ENCODE results near the gene AHCYL2. TPM values are rescaled to one million over a fixed set of nuclear protein-coding genes. Genes with fewer than 3 reads are reported as not detected.
A peak's percentile ranks its signal among the peaks of the same experiment; 100 is the strongest.

The AHCYL2 gene
- 12.0 TPM for total RNA-seq

- Histone ChIP-seq H3K36me3 (ENCODE audit: control insufficient read depth in 3 of 3, insufficient read depth in 3 of 3, low read length in 3 of 3) (no peaks in the 10 kb centered on the region), H3K9ac (ENCODE audit: low read depth in 1 of 3, low read length in 3 of 3) (peak within 1 kb of the TSS; percentile 85 to 94 (median 93)), H3K27me3 (ENCODE audit: control insufficient read depth in 3 of 3, insufficient read depth in 3 of 3, low read length in 3 of 3) (no peaks in the 10 kb centered on the region), H3K9me3 (ENCODE audit: control insufficient read depth in 3 of 3, low read length in 3 of 3) (no peaks in the 10 kb centered on the region), H3K4me3 (ENCODE audit: low read length in 3 of 3) (peak within 1 kb of the TSS; percentile 91 to 99 (median 96)), H3K27ac (ENCODE audit: low read depth, low read length) (peak within 1 kb of the TSS; percentile 98), H3K4me1 (ENCODE audit: control insufficient read depth in 3 of 3, insufficient read depth in 3 of 3, low read length in 3 of 3) (peaks cover 15 to 24% (median 23%) of the 10 kb centered on the region in 3 donors)
These were observed at the start of gene AHCYL2 for GRCh38 chr7:129224251-129225205. TSS of gene AHCYL2 (plus strand) at chr7:129225030.

GRCh38 chr7:129176916-129177710 is 47.7 kb upstream of the AHCYL2 start:
- Histone ChIP-seq H3K27me3 (ENCODE audit: control insufficient read depth in 3 of 3, insufficient read depth in 3 of 3, low read length in 3 of 3) (peaks cover 0 to 2% (median 0%) of the 10 kb centered on the region in 3 donors), H3K9me3 (ENCODE audit: control insufficient read depth in 3 of 3, low read length in 3 of 3) (no peaks in the 10 kb centered on the region), H3K27ac (ENCODE audit: low read depth, low read length) (no peak overlapping the region)

GRCh38 chr7:129184981-129185670 is 39.7 kb upstream of the AHCYL2 start:
- H3K27me3 ChIP-seq (ENCODE audit: control insufficient read depth in 3 of 3, insufficient read depth in 3 of 3, low read length in 3 of 3), result no peaks in the 10 kb centered on the region
- no peak overlapping the region for H3K27ac ChIP-seq (ENCODE audit: low read depth, low read length)
- H3K9me3 ChIP-seq (ENCODE audit: control insufficient read depth in 3 of 3, low read length in 3 of 3), result no peaks in the 10 kb centered on the region
- peaks cover 8 to 17% (median 8%) of the 10 kb centered on the region in 3 donors for H3K4me1 ChIP-seq (ENCODE audit: control insufficient read depth in 3 of 3, insufficient read depth in 3 of 3, low read length in 3 of 3)
- no peak overlapping the region for H3K4me3 ChIP-seq (ENCODE audit: low read length in 3 of 3)
- no peaks in the 10 kb centered on the region for H3K36me3 ChIP-seq (ENCODE audit: control insufficient read depth in 3 of 3, insufficient read depth in 3 of 3, low read length in 3 of 3)
- H3K9ac ChIP-seq (ENCODE audit: low read depth in 1 of 3, low read length in 3 of 3), result no peak overlapping the region

More at GRCh38 chr7:129176916-129177710, 47.7 kb upstream of the AHCYL2 start:
- H3K9ac ChIP-seq (ENCODE audit: low read depth in 1 of 3, low read length in 3 of 3), result no peak overlapping the region
- no peaks in the 10 kb centered on the region for H3K4me1 ChIP-seq (ENCODE audit: control insufficient read depth in 3 of 3, insufficient read depth in 3 of 3, low read length in 3 of 3)
- H3K36me3 ChIP-seq (ENCODE audit: control insufficient read depth in 3 of 3, insufficient read depth in 3 of 3, low read length in 3 of 3), result no peaks in the 10 kb centered on the region
- no peak overlapping the region for H3K4me3 ChIP-seq (ENCODE audit: low read length in 3 of 3)

GRCh38 chr7:129186749-129187260 is 38.0 kb upstream of the AHCYL2 start:
- Histone ChIP-seq H3K9ac (ENCODE audit: low read depth in 1 of 3, low read length in 3 of 3) (no peak overlapping the region), H3K9me3 (ENCODE audit: control insufficient read depth in 3 of 3, low read length in 3 of 3) (no peaks in the 10 kb centered on the region), H3K27me3 (ENCODE audit: control insufficient read depth in 3 of 3, insufficient read depth in 3 of 3, low read length in 3 of 3) (no peaks in the 10 kb centered on the region), H3K27ac (ENCODE audit: low read depth, low read length) (no peak overlapping the region), H3K4me3 (ENCODE audit: low read length in 3 of 3) (no peak overlapping the region), H3K4me1 (ENCODE audit: control insufficient read depth in 3 of 3, insufficient read depth in 3 of 3, low read length in 3 of 3) (peaks cover 9 to 18% (median 12%) of the 10 kb centered on the region in 3 donors), H3K36me3 (ENCODE audit: control insufficient read depth in 3 of 3, insufficient read depth in 3 of 3, low read length in 3 of 3) (no peaks in the 10 kb centered on the region)

- H3K36me3 ChIP-seq (ENCODE audit: control insufficient read depth in 3 of 3, insufficient read depth in 3 of 3, low read length in 3 of 3), result no peaks in the 10 kb centered on the region
- peak overlapping the region; percentile 57 to 79 (median 77) for H3K4me3 ChIP-seq (ENCODE audit: low read length in 3 of 3)
- peak overlapping the region in 2 of 3 donors; percentile 62 to 82 for H3K9ac ChIP-seq (ENCODE audit: low read depth in 1 of 3, low read length in 3 of 3)
- no peak overlapping the region for H3K27ac ChIP-seq (ENCODE audit: low read depth, low read length)
- H3K9me3 ChIP-seq (ENCODE audit: control insufficient read depth in 3 of 3, low read length in 3 of 3), result no peaks in the 10 kb centered on the region
- no peaks in the 10 kb centered on the region for H3K27me3 ChIP-seq (ENCODE audit: control insufficient read depth in 3 of 3, insufficient read depth in 3 of 3, low read length in 3 of 3)
- H3K4me1 ChIP-seq (ENCODE audit: control insufficient read depth in 3 of 3, insufficient read depth in 3 of 3, low read length in 3 of 3), result peaks cover 9 to 18% (median 12%) of the 10 kb centered on the region in 3 donors
These were observed 37.0 kb upstream of the AHCYL2 start for GRCh38 chr7:129187681-129188371.

GRCh38 chr7:129188372-129188891 is 36.4 kb upstream of the AHCYL2 start, which contains the start of gene SMO:
TSS of gene SMO (plus strand) at chr7:129188633. CDS start at chr7:129189152, 519 bp downstream.
- no peaks in the 10 kb centered on the region for H3K27me3 ChIP-seq (ENCODE audit: control insufficient read depth in 3 of 3, insufficient read depth in 3 of 3, low read length in 3 of 3)
- peak within 1 kb of the TSS; percentile 61 to 79 (median 77) for H3K4me3 ChIP-seq (ENCODE audit: low read length in 3 of 3)
- H3K4me1 ChIP-seq (ENCODE audit: control insufficient read depth in 3 of 3, insufficient read depth in 3 of 3, low read length in 3 of 3), result peaks cover 9 to 18% (median 12%) of the 10 kb centered on the region in 3 donors
- H3K9ac ChIP-seq (ENCODE audit: low read depth in 1 of 3, low read length in 3 of 3), result peak within 1 kb of the TSS; percentile 62 to 82 (median 63)
- H3K36me3 ChIP-seq (ENCODE audit: control insufficient read depth in 3 of 3, insufficient read depth in 3 of 3, low read length in 3 of 3), result no peaks in the 10 kb centered on the region
- no peak within 1 kb of the TSS for H3K27ac ChIP-seq (ENCODE audit: low read depth, low read length)
- H3K9me3 ChIP-seq (ENCODE audit: control insufficient read depth in 3 of 3, low read length in 3 of 3), result no peaks in the 10 kb centered on the region

GRCh38 chr7:129188892-129189660 is 35.8 kb upstream of the AHCYL2 start:
- no peak overlapping the region for H3K27ac ChIP-seq (ENCODE audit: low read depth, low read length)
- H3K9ac ChIP-seq (ENCODE audit: low read depth in 1 of 3, low read length in 3 of 3), result peak overlapping the region; percentile 62 to 82 (median 63)
- H3K36me3 ChIP-seq (ENCODE audit: control insufficient read depth in 3 of 3, insufficient read depth in 3 of 3, low read length in 3 of 3), result no peaks in the 10 kb centered on the region
- peaks cover 9 to 18% (median 12%) of the 10 kb centered on the region in 3 donors for H3K4me1 ChIP-seq (ENCODE audit: control insufficient read depth in 3 of 3, insufficient read depth in 3 of 3, low read length in 3 of 3)
- peak overlapping the region; percentile 61 to 79 (median 77) for H3K4me3 ChIP-seq (ENCODE audit: low read length in 3 of 3)
- no peaks in the 10 kb centered on the region for H3K27me3 ChIP-seq (ENCODE audit: control insufficient read depth in 3 of 3, insufficient read depth in 3 of 3, low read length in 3 of 3)
- no peaks in the 10 kb centered on the region for H3K9me3 ChIP-seq (ENCODE audit: control insufficient read depth in 3 of 3, low read length in 3 of 3)

GRCh38 chr7:129189661-129190310 is 35.0 kb upstream of the AHCYL2 start:
- Histone ChIP-seq H3K4me3 (ENCODE audit: low read length in 3 of 3) (peak overlapping the region; percentile 61 to 79 (median 77)), H3K27me3 (ENCODE audit: control insufficient read depth in 3 of 3, insufficient read depth in 3 of 3, low read length in 3 of 3) (no peaks in the 10 kb centered on the region), H3K27ac (ENCODE audit: low read depth, low read length) (no peak overlapping the region), H3K36me3 (ENCODE audit: control insufficient read depth in 3 of 3, insufficient read depth in 3 of 3, low read length in 3 of 3) (no peaks in the 10 kb centered on the region), H3K9ac (ENCODE audit: low read depth in 1 of 3, low read length in 3 of 3) (peak overlapping the region; percentile 62 to 82 (median 63)), H3K4me1 (ENCODE audit: control insufficient read depth in 3 of 3, insufficient read depth in 3 of 3, low read length in 3 of 3) (peaks cover 9 to 18% (median 12%) of the 10 kb centered on the region in 3 donors), H3K9me3 (ENCODE audit: control insufficient read depth in 3 of 3, low read length in 3 of 3) (no peaks in the 10 kb centered on the region)
